Measurements from ENCODE around the gene CPA2.

The CPA2 gene

DNA sequence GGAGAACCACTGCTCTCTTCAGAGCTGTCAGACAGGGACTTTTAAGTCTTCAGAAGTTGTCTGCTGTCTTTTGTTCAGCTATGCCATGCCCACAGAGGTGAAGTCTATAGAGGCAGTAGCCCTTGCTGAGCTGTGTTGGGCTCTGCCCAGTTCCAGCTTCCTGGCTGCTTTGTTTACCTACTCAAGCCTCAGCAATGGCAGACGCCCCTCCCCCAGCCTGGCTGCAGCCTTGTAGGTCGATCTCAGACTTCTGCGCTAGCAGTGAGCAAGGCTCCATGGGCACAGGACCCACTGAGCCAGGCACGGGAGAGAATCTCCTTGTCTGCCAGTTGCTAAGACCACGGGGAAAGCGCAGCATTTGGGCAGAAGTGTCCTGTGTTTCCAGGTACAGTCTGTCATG lies 12.1 kb upstream of the CPA2 start:
- no peak for DNase-seq (ENCODE audit: low read depth in 2 of 2)

DNA sequence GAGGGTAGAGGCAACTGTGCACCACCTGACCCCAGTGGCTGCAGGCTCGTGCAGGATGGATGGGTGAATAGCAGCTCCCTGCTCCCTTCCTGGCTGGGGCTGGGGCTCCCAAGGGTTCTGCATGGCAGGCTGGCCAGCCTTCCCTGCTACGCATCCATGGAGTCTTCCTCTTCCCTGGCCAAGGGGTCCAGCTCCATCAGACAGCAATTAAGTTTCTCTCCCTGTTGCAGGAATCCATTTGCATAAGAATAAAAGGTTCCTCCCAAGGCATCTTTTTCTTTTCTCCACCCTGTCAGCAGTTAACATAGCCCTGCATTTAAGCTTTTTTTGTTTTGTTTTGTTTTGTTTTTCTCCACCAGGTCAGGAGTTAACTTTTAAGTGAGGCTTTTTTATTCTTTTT lies 10.0 kb upstream of the CPA2 start:
- no peak for DNase-seq (ENCODE audit: low read depth in 2 of 2)

DNA sequence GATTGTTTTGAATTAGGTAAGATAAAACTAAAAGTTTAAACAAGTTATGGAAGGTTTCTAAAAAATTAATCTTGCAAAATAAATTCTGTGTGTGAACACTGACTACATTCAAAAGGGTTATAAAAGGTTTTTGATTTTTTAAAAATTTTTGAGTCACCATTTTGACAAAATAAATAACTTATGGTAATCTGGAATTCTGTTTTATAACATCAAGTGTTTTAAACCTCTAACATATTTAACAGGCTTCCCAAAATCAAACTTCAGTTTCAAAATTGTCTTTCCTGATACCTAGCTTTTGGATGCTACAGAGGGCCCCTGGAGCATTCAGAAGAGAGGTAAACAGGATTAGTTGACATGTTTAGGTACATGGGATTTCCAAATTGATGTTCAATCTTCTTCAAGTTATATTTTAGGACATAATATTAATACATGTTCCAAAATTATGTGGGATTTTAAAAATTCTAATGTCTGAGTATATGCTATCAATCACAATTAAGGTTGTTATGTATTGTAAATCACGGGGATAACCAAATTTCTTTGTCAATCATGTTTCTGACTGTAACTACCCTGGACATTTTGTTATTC lies 8.1 kb upstream of the CPA2 start:
- DNase-seq (ENCODE audit: low read depth in 2 of 2), result no peak

DNA sequence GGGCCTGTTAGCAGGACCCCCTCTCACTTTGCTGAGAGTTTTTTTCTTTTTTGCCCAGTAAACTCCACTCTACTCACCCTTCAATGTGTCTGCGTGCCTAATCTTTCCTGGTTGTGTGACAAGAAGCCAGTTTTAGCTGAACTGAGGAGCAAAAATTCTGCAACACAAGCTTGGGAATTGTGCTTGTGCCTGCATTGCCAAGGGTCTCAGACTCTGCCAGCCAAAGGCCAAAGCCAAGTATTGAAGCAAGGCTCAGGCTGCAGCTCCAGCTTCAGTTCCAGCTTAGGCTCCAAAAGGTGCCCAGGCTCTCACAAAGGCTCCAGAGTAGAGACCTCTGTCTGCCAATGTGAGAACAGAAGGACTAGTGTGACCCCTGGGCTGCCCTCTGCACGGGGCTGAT lies 4.2 kb upstream of the CPA2 start:
- no peak for DNase-seq (ENCODE audit: low read depth in 2 of 2)

DNA sequence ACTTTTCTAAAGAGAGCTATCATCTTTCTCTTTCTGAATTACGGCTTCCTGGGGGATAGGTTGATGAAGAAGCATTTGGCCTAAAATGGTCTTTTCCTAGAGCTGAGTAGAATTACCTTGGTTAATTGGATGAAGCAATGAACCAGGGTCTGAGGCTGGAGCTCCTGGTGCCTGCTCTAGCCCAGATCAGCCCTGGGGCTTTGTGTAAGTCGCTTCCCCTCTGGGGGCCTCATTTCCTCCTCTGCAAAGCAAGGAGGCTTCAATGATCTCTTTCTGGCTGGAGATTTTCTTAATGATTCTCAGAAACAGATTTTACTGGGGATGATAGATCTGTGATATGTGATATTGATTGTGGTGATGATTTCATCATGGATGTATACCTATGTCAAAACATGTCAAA lies 3.5 kb upstream of the CPA2 start:
- no peak for DNase-seq (ENCODE audit: low read depth in 2 of 2)

- no peak for DNase-seq (ENCODE audit: low read depth in 2 of 2)
These were observed 278 bp downstream of the CPA2 start for GRCh38 chr7:130266961-130267321.

GRCh38 chr7:130268463-130269317 lies 2.0 kb downstream of the CPA2 start:
- no peak for DNase-seq (ENCODE audit: low read depth in 2 of 2)

- no peak for DNase-seq (ENCODE audit: low read depth in 2 of 2)
These were observed 2.6 kb downstream of the CPA2 start for GRCh38 chr7:130269318-130269694.

DNA sequence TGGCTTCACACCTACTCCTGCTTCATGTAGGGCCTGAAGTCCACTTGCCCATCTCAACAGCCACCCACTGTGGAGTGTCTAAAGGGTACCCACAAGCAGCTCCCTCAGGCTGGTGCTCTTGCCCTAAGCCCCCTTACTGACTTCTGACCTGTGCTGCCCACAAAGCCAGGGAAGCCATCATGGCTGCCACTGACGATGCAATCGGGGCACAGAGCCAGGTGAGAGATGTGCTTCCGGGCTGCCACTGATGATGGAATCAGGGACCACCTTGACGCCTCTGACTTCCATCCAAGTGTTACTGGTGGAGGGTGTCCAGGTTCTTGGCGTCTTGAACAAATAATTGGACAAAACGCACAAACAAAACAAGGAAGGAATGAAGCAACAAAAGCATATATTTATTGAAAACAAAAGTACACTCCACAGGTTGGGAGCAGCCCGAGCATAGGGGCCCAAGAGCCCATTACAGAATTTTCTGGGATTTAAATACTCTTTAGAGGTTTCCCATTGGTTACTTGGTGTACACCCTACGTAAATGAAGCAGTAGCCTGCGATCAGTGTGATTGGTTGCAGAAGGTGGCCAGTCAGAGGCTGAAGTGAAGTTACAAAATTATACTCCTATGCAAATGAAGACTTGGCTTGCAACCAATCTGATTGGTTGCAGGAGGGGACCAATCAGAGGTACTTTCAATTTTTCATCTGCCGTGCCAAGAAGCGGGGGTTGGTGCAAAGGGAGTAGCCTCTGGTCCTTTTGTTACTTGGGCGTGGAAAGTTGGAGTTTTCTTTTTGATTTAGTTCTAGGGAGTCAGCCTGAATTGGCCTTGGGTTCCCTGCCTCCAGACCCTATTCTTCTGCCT lies 4.5 kb downstream of the CPA2 start:
- no peak for DNase-seq (ENCODE audit: low read depth in 2 of 2)

DNA sequence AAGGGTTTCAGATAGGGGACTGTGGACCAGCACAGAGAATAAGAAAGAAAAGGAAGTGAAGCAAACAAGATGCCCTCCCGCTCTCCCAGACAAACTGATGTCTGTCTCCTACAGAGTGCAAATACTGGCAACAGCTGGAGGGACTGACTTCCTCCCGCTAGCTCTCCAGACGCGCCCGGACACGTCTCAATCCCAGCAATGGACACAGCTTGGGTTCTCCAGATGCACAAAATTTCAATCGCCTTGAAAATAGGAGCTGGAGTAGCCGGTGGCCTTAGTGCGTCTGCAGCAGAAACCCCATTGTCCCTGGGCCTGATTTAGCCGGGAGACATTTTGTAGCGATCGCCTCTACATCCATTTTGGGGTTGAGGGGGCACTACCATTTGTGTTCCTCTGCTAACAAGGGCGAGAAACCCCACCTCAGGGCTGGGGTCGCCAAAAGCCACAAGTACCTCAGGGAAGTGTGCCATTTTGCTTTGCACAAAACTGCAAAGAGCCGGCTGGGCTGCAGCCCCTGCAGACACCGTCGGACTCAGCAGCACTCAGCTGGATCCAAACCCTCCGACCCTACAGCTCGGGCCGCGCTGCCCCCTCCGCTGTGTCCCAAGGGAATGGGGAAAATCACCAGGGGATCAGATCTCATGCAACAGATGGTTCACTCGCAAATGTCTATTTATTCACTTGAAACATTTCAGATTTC lies 5.9 kb downstream of the CPA2 start:
- no peak for DNase-seq (ENCODE audit: low read depth in 2 of 2)

- DNase-seq (ENCODE audit: low read depth in 2 of 2), result peak; percentile 79 to 81
These were observed 6.6 kb downstream of the CPA2 start for GRCh38 chr7:130273081-130273932.

DNA sequence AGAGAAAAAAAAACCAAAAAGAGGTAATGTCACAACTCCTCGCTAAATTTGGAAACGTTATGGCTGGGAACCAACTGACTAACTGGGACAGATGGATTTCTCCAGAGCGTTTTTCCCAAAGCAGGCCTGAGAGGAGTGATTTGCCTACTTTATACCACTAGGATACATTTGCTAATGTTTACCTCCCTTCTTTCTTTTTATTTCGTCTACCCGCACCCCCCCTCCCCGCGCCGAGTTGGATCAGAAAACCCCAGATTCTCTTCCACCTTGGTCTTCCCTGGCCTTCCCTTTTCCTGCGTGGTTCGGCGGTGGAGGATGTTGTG lies 7.2 kb downstream of the CPA2 start:
- peak; percentile 74 to 75 for DNase-seq (ENCODE audit: low read depth in 2 of 2)

DNA sequence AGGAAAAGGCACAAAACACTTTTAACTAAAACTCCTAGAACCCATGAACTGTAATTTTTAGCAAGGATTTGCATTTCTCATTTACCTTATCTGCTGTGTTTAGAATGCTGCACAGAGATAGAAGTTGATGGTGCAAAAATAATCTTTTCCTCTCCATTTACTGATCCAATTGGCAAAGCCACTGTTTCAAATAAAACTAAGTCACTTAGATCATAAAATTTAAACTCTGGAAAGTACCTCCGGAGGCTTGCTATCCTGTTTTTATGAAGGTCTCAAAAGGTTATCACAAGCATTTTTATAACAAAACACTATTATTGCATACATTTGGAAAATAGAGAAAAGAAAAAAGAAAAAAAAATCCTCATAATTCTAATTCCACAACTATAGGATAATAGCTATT lies 7.6 kb downstream of the CPA2 start:
- no peak for DNase-seq (ENCODE audit: low read depth in 2 of 2)

GRCh38 chr7:130274983-130275591 lies 8.4 kb downstream of the CPA2 start:
- no peak for DNase-seq (ENCODE audit: low read depth in 2 of 2)

DNA sequence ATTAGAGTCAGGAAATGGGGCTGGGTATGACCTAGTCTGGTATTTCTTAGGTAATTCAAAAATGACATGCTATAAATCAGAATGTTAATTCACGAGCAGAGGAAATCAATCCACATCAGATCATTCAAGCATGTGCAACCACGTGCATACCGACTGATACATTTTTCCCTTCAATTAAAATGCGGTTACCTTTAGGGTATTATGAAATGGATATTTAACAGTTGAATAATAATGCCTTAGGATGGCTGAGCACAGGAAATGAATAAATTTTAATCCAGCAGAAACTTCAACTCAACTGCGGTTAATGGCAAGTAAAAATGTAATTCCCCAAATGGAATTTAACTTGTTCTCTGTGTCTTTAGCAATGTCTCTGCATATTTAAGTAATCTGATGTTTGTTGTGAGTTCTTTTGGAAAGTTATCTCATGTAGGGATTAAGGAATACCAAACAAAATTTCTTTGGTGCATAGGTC lies 9.2 kb downstream of the CPA2 start:
- DNase-seq (ENCODE audit: low read depth in 2 of 2), result peak; percentile 70 to 71

- DNase-seq (ENCODE audit: low read depth in 2 of 2), result peak; percentile 74 to 75
These were observed 10.4 kb downstream of the CPA2 start for GRCh38 chr7:130276796-130277762.

DNA sequence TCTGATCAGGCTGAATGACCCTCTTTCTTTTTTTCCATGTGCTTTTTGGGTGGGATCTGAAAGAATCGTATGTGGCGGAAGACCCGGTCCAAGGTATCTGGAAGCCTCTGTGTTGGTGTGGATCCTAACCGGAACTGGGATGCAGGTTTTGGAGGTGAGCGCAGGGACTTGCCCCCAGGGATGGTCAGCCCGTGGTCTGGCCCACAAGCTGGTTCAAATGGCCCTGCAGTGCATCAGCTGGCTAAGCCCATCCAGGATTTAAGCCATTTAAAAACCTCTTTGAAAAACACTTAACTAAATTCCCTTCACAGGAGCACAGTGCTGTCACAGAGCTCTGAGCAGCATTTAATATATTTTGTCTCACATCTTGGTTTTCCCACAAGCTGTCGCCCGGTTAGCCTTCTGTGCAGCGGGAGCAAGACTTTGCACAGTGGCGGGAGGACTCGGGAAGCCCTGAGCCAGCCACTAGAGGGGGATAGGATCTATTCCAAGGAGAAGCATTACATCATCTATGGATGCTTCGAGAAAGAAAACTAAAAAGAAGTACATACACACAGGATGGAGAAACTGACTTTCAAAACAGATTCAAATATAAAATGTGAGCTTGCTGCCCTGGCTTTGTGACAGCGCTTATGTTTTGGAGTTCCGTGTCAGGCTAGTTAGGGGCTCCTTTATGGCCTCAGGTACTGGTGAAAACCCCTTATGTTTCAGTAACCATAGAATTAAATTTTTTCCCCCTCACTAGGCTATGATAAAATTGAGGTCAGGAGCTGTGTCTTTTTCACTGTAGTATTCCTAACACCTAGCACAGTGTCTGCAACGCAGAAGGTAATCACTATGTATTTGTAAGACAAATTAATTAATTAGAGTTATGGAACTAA lies 11.3 kb downstream of the CPA2 start:
- DNase-seq (ENCODE audit: low read depth in 2 of 2), result peak; percentile 62 to 65

DNA sequence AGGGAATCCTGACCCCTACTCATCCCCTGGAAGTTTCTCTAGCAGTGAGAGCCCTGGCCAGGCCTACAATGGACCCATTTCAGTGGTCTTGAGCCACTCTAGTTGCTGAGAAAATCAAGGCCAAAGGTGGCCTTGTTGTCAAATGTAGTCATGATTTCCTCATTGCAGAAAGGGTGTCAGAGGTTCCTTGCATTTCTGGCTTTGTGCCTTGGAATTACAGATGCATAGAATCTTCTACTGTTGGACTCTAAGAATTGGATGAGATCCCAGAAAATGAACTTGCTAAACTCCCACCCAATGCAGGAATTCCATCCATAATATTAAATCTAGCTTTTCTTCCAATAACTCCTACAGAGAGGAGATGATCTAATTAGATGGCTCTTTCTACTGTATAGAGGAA lies 12.2 kb downstream of the CPA2 start:
- peak; percentile 97 for DNase-seq (ENCODE audit: low read depth in 2 of 2)

GRCh38 chr7:130279286-130279685 lies 12.6 kb downstream of the CPA2 start:
- no peak for DNase-seq (ENCODE audit: low read depth in 2 of 2)
